Measurements from ENCODE around the gene TNF.

DNA sequence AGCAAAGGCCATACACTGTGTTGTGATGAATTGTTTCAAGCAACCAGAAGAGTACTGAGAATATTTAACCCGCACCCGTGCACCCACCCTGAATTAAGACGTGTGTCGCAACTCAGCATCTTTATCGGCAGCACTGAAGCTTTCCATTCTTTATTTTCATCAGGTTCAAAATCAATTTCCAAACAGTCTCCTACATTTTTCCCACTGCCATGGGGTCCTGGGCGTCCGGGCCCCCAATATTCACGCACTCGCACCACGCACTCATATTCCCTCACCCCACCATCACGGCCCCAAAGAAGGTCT lies 5.0 kb downstream of the TNF start:
- TF ChIP-seq CTCF (IDR thresholded peaks at IDR 0.05): no peak
- no peak for TF ChIP-seq POLR2AphosphoS5 (IDR thresholded peaks at IDR 0.05; ENCODE audit: insufficient read depth in 1 of 2, low read depth in 1 of 2)
- TF ChIP-seq POLR2A (IDR thresholded peaks at IDR 0.05): no peak
